D341Med (cell line): Measurements from ENCODE around the gene TPPP3.
"Not testable (repeated sequence)": the region's sequence is repeated elsewhere in the genome, so short reads cannot be mapped to it uniquely, and the experiment has no call there.

Experiments
- DNase-seq: peaks from one replicate; pipeline ENCODE4 v3.0.0; 2012; ENCODE audit warnings: low spot score

TPPP3 gene

DNA sequence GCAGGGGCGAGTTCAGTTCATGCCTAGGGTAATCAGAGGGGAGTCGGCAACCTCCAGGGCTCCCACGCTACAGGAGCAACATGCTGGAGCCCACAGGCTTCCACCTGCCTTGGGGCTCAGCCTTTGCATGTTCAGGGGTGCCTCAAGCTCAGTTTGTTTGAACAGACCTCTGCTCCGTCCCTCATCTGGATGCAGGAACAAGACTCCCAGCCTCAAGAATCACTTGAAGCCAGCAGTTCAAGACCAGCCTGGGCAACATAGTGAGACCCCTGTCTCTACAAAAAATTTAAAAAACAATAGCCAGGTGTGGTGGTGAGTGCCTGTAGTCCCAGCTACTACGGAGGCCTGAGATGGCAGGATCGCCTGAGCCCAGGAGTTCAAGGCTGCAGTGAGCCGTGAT, 32.7 kb upstream of the TPPP3 start:
- no peak for DNase-seq

DNA sequence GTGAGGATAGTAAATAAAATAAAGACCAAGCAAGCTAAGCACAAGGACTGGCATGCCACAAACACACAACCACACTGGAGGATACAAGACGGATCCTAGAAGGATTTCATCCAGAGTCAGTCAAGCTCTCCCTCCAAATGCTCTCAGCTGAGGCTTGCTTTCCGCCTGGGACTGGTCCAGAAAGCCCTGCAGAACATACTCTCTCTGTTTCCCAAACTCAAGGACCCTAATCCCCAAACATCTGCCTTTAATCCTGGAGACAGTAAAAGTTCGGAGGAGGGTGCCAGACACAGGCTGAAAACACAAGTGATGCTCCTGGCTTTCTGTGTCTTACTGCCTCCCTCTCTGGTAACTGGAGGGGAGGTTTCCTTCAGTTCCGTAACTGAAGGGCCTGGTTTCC, 32.3 kb upstream of the TPPP3 start:
- no peak for DNase-seq

DNA sequence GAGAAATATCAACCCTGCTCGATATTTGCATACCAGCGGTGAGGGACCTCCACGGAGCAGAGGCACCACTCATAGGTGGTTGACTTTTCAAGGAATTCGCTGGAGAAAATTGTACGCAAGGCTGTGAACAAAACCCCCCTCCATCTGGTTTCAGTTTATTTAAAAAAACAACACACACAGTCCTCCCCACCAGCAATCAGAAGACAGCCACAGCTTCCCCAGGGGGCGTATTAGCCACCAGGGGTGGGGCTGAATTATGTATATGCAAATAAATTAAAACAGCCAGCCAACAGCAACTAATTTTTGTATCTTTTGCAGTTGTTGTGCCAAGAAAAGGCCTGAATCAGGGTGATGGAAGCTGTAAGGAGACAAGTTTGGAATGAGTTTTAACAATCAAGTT, 31.8 kb upstream of the TPPP3 start:
- no peak for DNase-seq

DNA sequence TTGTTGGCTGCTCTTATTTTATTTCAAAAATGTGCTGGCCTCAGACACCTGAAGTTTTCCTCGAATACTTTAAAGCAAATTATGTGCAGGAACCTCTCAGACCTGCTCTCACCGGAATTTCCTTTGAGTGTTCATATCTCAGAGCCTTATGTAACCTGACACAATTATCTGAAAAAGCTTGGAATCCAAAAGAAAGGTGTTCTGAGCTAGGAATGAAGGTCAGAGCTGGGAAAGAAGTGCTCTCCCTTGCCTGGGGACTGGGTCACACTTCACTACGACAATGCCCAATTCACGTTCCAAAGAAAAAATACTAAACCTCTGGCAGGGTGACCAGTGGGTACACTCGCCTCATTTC, 30.9 kb upstream of the TPPP3 start:
- DNase-seq, result no peak

DNA sequence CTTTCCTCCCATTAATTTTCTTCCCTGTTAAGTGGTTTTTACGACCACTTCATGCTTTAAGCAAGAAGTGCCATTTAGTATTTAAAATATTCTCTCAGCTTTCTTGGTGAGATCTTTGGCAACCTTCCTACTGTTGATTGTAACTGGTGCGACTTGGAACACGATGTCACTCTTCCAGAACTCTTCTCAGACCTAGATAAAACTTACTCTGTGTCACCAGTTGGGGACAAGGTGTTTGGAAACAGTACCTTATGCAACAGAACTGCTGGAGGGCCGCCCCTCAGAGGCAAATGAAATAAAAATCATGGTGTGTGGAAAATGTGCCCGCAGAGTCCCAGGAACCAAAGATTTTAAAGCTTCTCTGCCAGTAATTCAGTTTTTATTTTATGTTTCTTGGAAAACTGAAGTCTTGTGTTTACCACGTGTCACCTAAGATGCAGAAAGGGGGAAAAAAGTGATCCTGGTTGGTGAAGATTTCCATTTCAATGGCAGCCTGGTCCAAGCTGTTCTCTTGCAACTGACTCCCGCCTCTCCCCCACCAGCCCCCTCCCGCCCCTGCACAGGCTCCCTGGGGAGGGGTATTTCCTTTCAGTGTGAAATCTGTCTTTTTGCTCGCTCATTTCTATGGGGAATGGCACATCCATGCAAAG, 30.4 kb upstream of the TPPP3 start:
- no peak for DNase-seq

DNA sequence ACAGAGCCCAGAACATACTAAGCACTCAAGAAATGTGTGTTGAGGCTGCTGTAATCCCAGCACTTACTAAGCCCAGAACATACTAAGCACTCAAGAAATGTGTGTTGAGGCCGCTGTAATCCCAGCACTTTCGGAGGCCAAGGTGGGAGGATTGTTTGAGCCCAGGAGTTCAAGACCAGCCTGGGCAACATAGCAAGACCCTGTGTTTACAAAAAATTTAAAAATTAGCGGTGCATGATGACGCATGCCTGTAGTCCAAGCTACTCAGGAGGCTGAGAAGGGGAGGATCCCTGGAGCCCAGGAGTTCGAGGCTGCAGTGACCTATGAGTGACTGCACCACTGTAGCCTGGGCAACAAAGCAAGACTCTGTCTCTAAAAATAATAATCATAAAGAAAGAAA, 29.7 kb upstream of the TPPP3 start:
- DNase-seq, result no peak

DNA sequence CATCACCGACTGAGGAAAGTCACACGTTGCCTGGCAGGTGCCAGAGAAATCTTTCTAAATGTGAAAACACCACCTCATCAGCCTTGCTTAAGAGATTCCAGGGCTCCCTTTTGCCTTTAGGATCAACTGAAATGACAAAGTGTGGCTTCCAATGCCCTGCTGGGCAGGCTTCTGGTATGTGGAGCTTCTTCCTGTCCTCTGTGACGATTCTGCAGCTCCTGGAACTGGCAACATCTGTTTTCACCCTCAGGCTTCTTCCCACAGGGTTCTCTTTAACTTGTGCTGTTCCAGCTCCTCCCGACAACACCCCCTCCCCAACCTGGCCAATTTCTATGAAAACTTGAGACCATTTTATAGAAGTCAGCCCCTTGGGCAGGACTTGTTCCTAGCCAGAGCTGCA, 27.7 kb upstream of the TPPP3 start:
- no peak for DNase-seq

DNA sequence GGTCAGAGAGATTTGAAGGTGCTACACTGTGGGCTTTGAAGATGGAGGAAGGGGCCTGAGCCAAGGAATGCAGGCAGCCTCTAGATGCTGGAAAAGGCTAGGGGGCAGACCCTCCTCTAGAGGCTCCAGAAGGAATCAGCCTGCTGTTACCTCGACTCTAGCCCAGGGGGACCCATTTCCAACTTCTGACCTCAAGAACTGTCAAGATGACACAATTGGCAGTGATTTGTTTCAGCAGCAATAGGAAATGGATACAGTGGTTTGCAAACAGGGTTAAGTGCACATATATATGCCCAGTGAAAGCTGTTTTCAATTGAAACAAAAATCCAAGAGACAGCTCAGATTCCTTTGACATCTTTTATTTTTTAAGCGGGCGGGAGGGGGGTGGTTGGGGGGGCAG, 26.6 kb upstream of the TPPP3 start:
- DNase-seq, result no peak

DNA sequence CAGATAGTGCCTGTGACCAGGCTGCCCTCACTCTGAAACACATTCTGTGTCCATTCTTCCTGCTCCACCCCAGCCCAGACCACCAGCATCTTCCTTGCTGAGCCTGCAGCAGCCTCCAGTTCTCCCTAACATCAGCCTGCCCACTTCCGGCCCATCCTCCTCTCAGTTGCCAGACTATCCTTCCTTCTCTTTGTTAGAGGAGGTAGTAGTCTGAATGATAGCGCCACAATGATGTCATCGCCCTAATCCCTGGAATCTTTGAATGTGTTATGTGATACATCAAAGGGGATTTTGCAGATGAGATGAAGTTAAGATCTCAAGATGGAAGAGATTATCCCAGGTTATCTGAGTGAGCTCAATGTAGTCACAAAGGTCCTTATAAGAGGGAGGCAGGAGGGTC, 26.2 kb upstream of the TPPP3 start:
- no peak for DNase-seq

DNA sequence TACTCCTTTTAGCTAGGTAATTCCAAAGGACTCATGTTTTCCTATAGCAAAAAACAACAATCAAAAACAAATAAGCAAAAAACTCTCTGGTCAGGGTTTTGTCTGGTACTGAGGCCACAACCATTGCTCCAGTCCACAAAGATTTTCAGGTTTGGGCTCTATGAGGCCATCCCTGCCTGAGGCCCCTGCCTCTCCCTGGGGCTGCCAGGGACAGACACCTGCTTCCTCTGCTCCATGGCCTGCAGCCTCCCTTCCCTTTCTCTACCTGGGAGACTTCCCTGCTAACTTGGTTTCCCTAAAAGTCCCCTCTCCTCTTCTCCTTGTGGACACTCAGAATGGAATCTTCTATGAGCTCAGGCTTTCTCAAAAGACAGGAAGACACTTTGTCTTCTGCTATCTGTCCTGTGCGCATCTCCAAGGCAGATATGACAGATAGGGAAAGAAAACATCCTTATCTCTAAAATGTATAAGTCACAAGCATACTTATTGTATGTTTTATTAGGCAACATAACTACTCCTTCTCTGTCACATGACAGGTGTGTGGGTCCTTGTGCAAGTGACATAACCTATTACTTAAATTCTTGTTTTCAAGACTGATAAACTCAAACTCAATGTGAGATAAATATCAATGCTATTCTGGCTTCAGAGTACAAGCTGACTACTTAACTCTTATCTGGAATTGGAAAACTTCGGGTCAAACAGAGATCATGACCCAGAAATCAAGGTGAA, 24.2 kb upstream of the TPPP3 start:
- no peak for DNase-seq

DNA sequence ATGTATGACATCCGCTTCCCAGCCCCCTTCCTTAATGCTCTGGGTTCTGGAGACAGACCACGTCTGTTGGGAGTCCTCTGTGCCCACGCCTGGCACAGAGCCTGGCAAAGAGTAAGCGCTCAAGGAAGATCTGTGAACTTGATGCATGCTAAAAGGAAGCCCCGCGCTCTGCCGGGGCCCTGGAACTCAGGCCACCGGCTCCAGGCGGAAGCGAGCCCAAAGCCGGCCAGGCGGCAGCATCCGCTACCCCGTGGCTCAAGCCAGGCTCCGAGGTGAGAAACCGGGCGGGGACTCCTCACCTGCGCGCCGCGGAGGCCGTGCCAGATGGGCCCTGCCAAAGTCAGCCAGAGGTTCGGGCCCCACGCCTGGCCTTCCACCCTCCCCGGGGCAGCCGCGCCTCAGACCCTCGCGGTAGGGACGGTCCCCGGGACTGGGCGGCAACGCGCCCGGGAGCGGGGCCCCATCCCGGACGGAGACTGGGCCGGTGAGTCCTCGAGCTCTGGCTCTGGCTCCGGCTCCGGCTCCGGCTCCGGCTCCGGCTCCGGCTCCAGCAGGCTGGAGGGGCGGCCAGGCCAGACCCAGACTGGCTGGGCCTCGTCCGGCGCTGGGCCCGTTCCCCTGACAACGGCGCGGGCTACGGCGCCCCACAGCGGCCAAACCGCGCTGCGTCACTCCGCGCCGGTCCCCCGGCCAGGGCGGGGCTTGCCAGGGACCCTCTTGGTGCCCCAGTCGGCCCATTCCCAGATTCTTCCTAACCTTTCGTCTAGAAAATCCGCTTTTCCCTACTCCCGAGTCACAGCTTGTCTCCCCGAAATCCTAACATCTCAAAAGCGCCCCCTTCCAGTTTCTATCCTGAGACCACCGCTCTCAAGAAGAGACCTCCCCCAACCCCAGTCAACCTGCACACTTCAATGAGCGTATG, 22.8 kb upstream of the TPPP3 start, which contains the start of gene ZDHHC1:
Gene ZDHHC1 (minus strand): TSS at position 606 of the 922 bp plus-strand sequence. CDS start 8,702 bp downstream, outside the sequence.
- peak; percentile 94 for DNase-seq

DNA sequence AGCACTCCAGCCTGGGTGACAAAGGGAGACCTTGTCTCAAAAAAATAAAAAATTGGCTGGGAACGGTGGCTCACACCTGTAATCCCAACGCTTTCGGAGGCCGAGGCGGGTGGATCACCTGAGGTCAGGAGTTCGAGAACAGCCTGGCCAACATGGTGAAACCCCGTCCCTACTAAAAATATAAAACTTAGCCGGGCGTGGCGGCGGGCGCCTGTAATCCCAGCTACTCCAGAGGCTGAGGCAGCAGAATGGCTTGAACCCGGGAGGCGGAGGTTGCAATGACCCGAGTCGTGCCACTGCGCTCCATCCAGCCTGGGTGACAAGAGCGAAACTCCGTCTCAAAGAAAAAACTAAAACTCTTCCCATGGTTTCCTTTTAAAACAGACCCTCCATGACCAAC, 22.1 kb upstream of the TPPP3 start:
- not testable (repeated sequence) for DNase-seq

DNA sequence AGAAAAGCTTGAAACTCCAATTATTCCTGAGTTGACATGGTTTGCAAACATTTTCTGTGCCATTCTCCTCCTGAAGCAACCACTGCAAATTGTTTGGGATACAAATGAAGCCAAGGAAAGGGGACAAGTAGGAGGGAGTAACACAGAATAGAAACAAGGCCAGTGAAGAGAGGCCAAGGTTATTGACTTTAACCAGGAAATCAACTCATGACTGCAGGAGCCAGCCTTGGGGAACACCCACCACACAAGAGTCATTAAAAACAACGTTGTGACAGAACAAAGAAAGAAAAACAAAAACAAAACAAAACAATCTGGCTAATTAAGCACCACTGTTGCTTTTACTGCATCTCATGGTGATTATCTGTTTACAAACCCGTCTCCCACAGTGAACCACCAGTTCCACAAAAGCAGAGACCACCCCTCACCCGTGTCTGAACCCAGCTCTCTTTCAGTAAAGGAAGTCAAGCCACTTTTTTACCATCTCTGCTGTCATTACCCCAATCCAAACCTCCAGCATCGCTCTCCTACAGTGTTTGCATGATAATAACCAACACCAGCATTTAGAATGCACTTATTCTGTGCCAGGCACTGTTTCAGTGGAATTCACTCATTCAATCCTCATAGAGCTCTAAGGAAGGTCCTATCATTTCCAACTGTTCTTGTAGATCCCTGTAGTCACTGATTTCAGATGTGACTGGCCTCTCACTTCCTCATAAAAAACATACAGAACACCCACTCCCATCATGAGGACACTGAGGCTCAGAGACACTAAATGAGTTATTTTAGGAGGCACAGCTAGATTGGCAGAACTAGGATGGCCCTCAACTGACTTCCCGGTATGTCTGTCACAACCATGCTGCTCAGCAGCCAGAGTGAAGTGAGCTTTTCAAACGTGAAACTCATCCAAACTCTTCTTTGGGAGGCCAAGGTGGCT, 20.9 kb upstream of the TPPP3 start:
- DNase-seq, result no peak

DNA sequence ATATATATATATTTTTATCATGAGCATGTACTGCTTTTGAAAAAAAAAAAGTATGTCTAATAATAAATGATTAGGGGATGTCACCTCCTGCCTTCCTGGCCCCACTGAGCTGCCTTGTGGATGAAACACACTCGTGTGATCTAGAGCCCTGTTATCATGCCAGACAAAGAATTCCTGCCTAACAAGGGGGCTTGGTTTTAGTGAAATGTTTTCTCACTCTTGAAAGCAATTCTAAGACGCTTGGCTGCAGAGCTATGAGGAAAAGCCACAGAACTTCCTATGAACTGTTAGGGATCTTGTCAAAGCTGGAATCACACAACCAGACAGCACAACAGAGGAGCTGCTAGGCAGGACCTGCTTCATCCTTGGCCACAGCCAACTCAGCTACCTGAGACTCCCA, 19.0 kb upstream of the TPPP3 start:
- DNase-seq, result no peak

DNA sequence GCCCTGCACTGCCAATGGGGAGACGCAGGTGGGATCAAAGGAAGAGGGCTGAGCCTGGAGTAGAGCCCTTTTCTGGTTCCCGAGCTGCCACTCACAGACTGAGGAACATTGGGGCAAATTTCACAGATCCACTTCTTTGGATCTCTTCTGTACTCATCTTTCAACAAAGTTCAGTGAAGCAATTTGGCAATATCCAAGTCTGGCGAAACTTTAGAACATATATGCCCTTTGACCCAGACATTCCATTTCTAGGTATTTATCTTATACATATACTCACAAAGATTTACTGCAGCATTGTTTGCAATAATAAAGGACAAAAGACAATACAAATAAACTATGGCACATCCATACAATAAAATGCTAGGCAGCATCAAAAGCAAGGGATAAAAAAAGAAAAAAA, 18.0 kb upstream of the TPPP3 start:
- DNase-seq, result no peak

DNA sequence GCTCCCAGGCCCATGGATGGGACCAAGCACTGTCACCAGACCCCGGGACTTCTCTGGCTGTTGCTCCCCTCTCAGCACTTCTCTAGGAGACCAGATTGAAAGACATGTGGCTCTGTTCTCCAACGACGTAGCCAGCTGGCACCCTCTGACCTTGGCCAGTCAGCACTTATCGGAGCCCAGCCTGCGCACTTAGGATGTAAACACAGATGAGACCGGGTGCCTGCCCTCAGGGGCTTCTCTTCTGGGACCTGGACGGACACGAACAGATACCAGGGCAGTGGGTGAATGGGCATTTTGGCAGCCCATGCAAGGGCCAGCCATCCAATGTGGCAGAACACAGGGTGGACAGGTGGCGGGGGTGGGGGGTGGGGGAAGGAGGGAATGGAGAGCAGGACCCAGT, 16.3 kb upstream of the TPPP3 start:
- DNase-seq, result no peak

DNA sequence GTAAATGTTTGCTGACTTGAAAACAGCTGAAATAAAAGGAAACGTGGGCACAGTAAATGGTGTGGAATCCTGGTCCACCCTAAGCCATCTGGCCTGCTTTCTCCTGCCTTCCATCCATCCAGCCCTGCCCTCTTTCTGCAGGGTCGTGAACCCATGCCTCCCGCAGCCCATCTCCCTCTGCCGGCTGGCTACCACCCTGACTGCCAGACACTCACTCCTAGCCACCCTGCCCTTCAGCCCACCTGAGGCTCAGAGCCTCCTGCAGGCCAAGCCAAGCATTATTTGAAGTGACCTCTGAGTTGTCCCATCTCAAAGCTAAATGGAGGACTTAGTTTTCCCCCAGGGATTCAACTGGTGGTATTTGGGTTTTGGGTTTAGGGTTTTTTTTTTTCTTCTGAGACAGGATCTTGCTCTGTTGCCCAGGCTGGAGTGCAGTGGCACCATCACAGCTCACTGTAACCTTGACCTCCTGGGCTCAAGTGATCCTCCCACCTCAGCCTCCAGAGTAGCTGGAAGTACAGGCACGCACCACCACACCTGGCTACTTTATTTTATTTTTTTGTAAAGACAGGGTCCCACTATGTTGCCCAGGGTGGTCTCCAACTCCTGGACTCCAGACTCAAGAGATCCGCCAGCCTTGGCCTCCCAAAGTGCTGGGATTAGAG, 14.6 kb upstream of the TPPP3 start:
- no peak for DNase-seq

DNA sequence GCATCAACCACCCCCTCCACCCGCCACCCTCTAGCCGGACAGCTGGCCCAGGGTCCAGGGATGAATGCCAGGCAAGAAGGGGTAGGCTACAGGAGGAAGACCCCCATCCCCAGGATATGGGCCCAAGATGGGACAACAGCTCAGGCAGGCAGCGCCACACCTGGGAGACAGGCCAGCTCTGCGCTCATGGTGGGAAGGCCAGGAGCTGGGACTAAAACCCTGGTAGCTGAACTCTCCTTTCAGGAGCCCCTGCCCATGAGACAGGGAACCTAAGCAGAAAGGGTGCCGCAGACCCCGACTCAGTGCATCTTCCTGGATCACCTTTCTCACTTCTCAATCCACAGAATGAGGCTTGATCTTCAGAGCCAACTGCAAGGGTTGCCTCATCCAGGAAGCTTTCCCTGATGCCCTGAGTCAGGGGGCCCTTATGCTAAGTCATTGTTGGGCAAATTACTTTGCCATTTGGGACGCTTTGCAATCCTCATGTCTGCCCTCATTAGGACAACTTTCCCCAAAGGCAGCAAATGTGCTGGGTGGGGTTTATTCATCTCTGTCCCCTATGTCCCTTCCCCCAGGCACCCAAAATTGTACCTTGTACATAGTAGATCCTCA, 14.0 kb upstream of the TPPP3 start:
- no peak for DNase-seq

DNA sequence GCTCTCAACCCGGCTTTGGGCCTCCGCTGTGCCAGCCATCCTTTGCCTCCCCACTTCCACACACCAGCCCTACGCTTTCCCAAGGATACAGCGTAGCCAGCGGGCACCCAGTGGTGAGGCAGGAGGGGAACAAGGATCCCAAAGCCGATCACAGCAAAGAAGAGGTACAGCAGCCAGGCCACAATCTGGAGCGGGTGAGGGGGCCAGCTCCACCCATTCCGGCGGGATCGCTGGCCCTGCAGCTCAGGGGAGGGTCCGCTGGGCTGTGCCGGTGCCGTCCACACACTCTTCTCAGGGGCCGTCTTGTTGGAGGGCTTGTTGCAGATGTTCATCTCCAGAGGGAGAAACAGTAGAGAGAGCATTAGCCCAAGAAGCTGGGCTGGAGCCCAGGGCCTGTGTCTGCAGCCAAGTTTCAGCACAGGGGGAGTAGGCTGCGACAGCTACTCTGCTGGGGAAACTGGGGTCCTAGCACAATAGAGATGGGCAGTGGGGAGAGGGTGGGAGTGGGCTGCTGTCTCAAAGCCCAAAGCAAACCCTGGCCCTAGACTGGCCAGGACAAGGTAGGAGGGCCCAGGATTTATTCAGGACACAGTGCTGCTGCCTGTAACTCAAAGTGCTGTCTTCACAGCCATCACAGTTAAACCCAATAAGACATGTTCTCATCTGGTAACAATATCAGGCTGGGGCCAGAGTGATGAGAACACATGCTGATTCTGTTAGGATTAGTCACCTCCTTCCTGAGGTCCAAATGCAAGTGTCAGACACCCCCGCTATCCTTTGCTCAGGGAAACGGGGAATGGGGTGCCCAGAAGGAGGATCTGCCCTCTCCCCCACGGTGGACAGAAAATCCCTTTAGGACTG, 13.0 kb upstream of the TPPP3 start:
- DNase-seq, result no peak

DNA sequence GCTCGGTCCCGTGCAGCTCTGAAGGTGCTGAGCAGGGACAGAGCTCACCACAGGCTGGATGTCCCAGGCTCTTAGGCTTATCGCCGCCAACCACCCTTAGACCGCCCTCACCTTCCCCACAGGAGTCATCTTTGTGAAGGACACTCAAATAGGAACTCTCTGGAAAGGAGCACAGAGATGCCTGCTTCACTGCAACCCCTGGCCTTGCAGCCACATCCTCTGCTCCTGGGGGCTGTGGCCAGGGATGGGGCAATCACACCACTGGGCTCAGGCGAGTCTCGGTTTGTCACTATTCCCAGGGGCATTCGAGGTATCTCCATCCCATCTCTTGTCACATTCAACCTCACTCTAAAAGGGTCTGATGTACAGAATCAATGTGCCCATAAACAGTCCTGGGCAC, 12.0 kb upstream of the TPPP3 start:
- DNase-seq, result no peak
